Smooth muscle cell (in vitro differentiated cells): ENCODE measurements around the gene LIN37. TPM values are rescaled to one million over a fixed set of nuclear protein-coding genes. Genes with fewer than 3 reads are reported as not detected.

Source experiments
- DNase-seq: peaks from one replicate; lab custom pipeline; 2025; ENCODE audit not compliant: unreplicated experiment; lab: John Stamatoyannopoulos, UW
- H2AFZ ChIP-seq: fragments of 200-600 bp; sonication (generic); 2 replicates; pipeline ENCODE4 v1.6.0; 2016; ENCODE audit warnings: antibody characterized with exemption, low read depth, mild to moderate bottlenecking
- H3F3A ChIP-seq: fragments of 200-600 bp; sonication (generic); 2 replicates; pipeline ENCODE4 v1.6.0; 2017; ENCODE audit warnings: antibody characterized with exemption, low read depth
- H3K27ac ChIP-seq: fragments of 200-600 bp; sonication (generic); 2 replicates; pipeline ENCODE4 v1.5.1; 2016; ENCODE audit warnings: low read depth, mild to moderate bottlenecking
- H3K27me3 ChIP-seq: fragments of 200-600 bp; sonication (generic); 2 replicates; pipeline ENCODE4 v1.6.1; 2016; ENCODE audit warnings: low read depth, mild to moderate bottlenecking
- H3K36me3 ChIP-seq: fragments of 200-600 bp; sonication (generic); 2 replicates; pipeline ENCODE4 v1.5.1; 2016; ENCODE audit warnings: low read depth
- H3K4me1 ChIP-seq: fragments of 200-600 bp; sonication (generic); 2 replicates; pipeline ENCODE4 v1.5.1; 2016; ENCODE audit warnings: low read depth
- H3K4me2 ChIP-seq: fragments of 200-600 bp; sonication (generic); 2 replicates; pipeline ENCODE4 v1.6.0; 2016; ENCODE audit warnings: mild to moderate bottlenecking
- H3K4me3 ChIP-seq: fragments of 200-600 bp; sonication (generic); 2 replicates; pipeline ENCODE4 v1.5.1; 2016; ENCODE audit warnings: mild to moderate bottlenecking
- H3K79me2 ChIP-seq: fragments of 200-600 bp; sonication (generic); 2 replicates; pipeline ENCODE4 v1.6.0; 2016; ENCODE audit warnings: low read depth, mild to moderate bottlenecking
- H3K9ac ChIP-seq: fragments of 200-600 bp; sonication (generic); 2 replicates; pipeline ENCODE4 v1.6.0; 2016; ENCODE audit warnings: low read depth
- H3K9me3 ChIP-seq: fragments of 200-600 bp; sonication (generic); replicated peaks from 2 replicates; pipeline ENCODE4 v1.5.1; 2016; ENCODE audit warnings: low read depth
- H4K20me1 ChIP-seq: fragments of 200-600 bp; sonication (generic); 2 replicates; pipeline ENCODE4 v1.6.0; 2016; ENCODE audit warnings: low read depth
- CTCF ChIP-seq: fragments of 200-600 bp; sonication (generic); IDR thresholded peaks from 2 replicates; pipeline ENCODE4 v1.5.1; 2017; ENCODE audit warnings: borderline replicate concordance, mild to moderate bottlenecking, antibody characterized with exemption; ENCODE audit not compliant: insufficient read depth, poor library complexity, severe bottlenecking
- WGBS: methylation state at CpG from one replicate; pipeline ENCODE4 v1.1.7; 2016; ENCODE audit warnings: low lambda C conversion rate; 5-methylcytosine and 5-hydroxymethylcytosine counted together
- polyA plus RNA-seq: library from polyadenylated mRNA; unstranded; fragments of >200 nt; fragmentation: Nextera tagmentation; extraction: Ambion mirVana; gene quantifications from 2 replicates; pipeline ENCODE4 v1.2.1, GENCODE V29; 2016
- total RNA-seq: library from RNA; depleted of rRNA; stranded (reverse); fragments of >200 nt; gene quantifications from 2 replicates; pipeline ENCODE4 v1.2.3, GENCODE V29; 2014

Gene LIN37
- total and polyA plus RNA-seq, 2 experiments from 2014 or later: 16.4 to 17.8 TPM

GRCh38 chr19:35757231-35757748, 8.9 kb downstream of the LIN37 start:
- H3K27ac ChIP-seq: peak overlapping the region; percentile 99

GRCh38 chr19:35757749-35758608, 9.6 kb downstream of the LIN37 start, which contains the start of gene PROSER3:
TSS of gene PROSER3 (plus strand) at chr19:35758176. CDS start at chr19:35758216, 40 bp downstream.
- Histone ChIP-seq H3K27me3 (no peaks in the 10 kb centered on the region), H4K20me1 (peaks cover 20% of the 10 kb centered on the region), H3K36me3 (peaks cover 4% of the 10 kb centered on the region), H3F3A (peaks cover 27% of the 10 kb centered on the region), H3K9ac (peak within 1 kb of the TSS; percentile 92), H3K27ac (peak within 1 kb of the TSS; percentile 99), H3K9me3 (no peaks in the 10 kb centered on the region), H3K4me2 (peak within 1 kb of the TSS; percentile 86), H3K4me1 (peaks cover 28% of the 10 kb centered on the region), H2AFZ (peak within 1 kb of the TSS; percentile 39), H3K4me3 (peak within 1 kb of the TSS; percentile 69), H3K79me2 (peaks cover 29% of the 10 kb centered on the region)
- under 1% methylated on average over 49 of the region's 53 CpGs for WGBS
- DNase-seq: peak; percentile 85
- no peak for TF ChIP-seq CTCF

More at GRCh38 chr19:35757231-35757748, 8.9 kb downstream of the LIN37 start:
- Histone ChIP-seq H4K20me1 (peaks cover 20% of the 10 kb centered on the region), H3K36me3 (peaks cover 4% of the 10 kb centered on the region), H3K79me2 (peaks cover 29% of the 10 kb centered on the region), H3K4me1 (peaks cover 28% of the 10 kb centered on the region), H3F3A (peaks cover 27% of the 10 kb centered on the region), H2AFZ (no peak overlapping the region), H3K4me2 (peak overlapping the region; percentile 86), H3K4me3 (peak overlapping the region; percentile 69), H3K9me3 (no peaks in the 10 kb centered on the region), H3K27me3 (no peaks in the 10 kb centered on the region), H3K9ac (peak overlapping the region; percentile 91)
- peak; percentile 82 for DNase-seq
- no peak for TF ChIP-seq CTCF
- WGBS: under 1% methylated on average over 19 of the region's 19 CpGs

GRCh38 chr19:35759697-35760096, 11.3 kb downstream of the LIN37 start:
- H3K27ac ChIP-seq: no peak overlapping the region

More at GRCh38 chr19:35759697-35760096, 11.3 kb downstream of the LIN37 start:
- no peak for DNase-seq
- TF ChIP-seq CTCF: no peak
- WGBS: 89% methylated on average over 2 of the region's 2 CpGs
- H3K9me3 ChIP-seq: no peaks in the 10 kb centered on the region
- peaks cover 29% of the 10 kb centered on the region for H3K79me2 ChIP-seq
- no peak overlapping the region for H2AFZ ChIP-seq
- H4K20me1 ChIP-seq: peaks cover 17% of the 10 kb centered on the region
- H3K9ac ChIP-seq: no peak overlapping the region
- peaks cover 19% of the 10 kb centered on the region for H3F3A ChIP-seq
- H3K36me3 ChIP-seq: peaks cover 4% of the 10 kb centered on the region
- no peaks in the 10 kb centered on the region for H3K27me3 ChIP-seq
- peak overlapping the region; percentile 86 for H3K4me2 ChIP-seq
- H3K4me3 ChIP-seq: no peak overlapping the region
- peaks cover 28% of the 10 kb centered on the region for H3K4me1 ChIP-seq
